ENCODE results near the gene ARSD. TPM values are rescaled to one million over a fixed set of nuclear protein-coding genes. Genes with fewer than 3 reads are reported as not detected.
A peak's percentile ranks its signal among the peaks of the same experiment; 100 is the strongest.

Gene ARSD
- total RNA-seq, 1 experiment from 2014 or later, result 10.3 TPM

- DNase-seq, result no peak
- no CpG with 5 or more reads among the region's 9 CpGs for WGBS (ENCODE audit: extremely low coverage, insufficient read length, low lambda C conversion rate)
- no peak overlapping the region for H3K14ac ChIP-seq (ENCODE audit: insufficient read depth, low read length)
- H2BK120ac ChIP-seq (ENCODE audit: low read depth, low read length, poor library complexity, severe bottlenecking), result no peak overlapping the region
- H3K56ac ChIP-seq (ENCODE audit: insufficient read length, low read depth, low read length), result no peak overlapping the region
- H3K4me3 Mint-ChIP-seq, result no peak overlapping the region
- H3K9ac ChIP-seq (ENCODE audit: extremely low read depth, insufficient read length, low read length), result no peak overlapping the region
- no peaks in the 10 kb centered on the region; a peak in 1 of 5 replicates for H3K9me3 Mint-ChIP-seq
- no peak overlapping the region for H3K23ac ChIP-seq (ENCODE audit: insufficient read length, low read depth, low read length)
- H2BK12ac ChIP-seq (ENCODE audit: insufficient read length, low read depth, low read length), result no peak overlapping the region
- H3K4ac ChIP-seq (ENCODE audit: low read depth, low read length), result no peak overlapping the region
- H2AK5ac ChIP-seq (ENCODE audit: insufficient read length, low read length), result no peak overlapping the region
- no peaks in the 10 kb centered on the region for H3K79me1 ChIP-seq (ENCODE audit: insufficient read depth, low read depth, low read length, poor library complexity, severe bottlenecking)
- peaks cover 64 to 82% (median 80%) of the 10 kb centered on the region in 3 experiments for H3K36me3 Mint-ChIP-seq (ENCODE audit: insufficient read depth in 1 of 3, low read depth in 3 of 3)
- H3K27me3 ChIP-seq (ENCODE audit: insufficient read depth, low read length), result no peaks in the 10 kb centered on the region
- H2AFZ ChIP-seq (ENCODE audit: low read length), result no peak overlapping the region
- no peak overlapping the region for H2BK15ac ChIP-seq (ENCODE audit: low read depth, low read length)
- no peaks in the 10 kb centered on the region for H3K79me2 ChIP-seq (ENCODE audit: insufficient read depth, low read length)
- no peaks in the 10 kb centered on the region for H3K23me2 ChIP-seq (ENCODE audit: insufficient read length, low read depth, low read length, poor library complexity, severe bottlenecking)
- H3K27ac ChIP-seq (ENCODE audit: insufficient read length, low read depth, low read length), result no peak overlapping the region
- H3T11ph ChIP-seq (ENCODE audit: low read length), result no peak overlapping the region
- H3K9me3 ChIP-seq (ENCODE audit: control insufficient read depth, low read depth, low read length), result no peaks in the 10 kb centered on the region
- H4K5ac ChIP-seq (ENCODE audit: insufficient read length, low read depth, low read length), result no peak overlapping the region
- H2BK5ac ChIP-seq (ENCODE audit: insufficient read length, low read length), result no peak overlapping the region
- H3K18ac ChIP-seq (ENCODE audit: insufficient read length, low read depth, low read length), result no peak overlapping the region
- no peaks in the 10 kb centered on the region for H4K20me1 ChIP-seq (ENCODE audit: control insufficient read depth, insufficient read depth, insufficient read length)
- no peak overlapping the region for H2BK20ac ChIP-seq (ENCODE audit: low read depth, low read length, poor library complexity, severe bottlenecking)
- no peak for TF ChIP-seq CTCF (conservative IDR thresholded peaks at IDR 0.05)
- H3K4me2 ChIP-seq (ENCODE audit: insufficient read depth, insufficient read length, low read length), result no peak overlapping the region
- H4K91ac ChIP-seq (ENCODE audit: insufficient read length, low read depth, low read length), result no peak overlapping the region
- H3K27ac Mint-ChIP-seq, result 0 out of 7 replicates have a peak overlapping the region, but pooled peaks of 1 of the 3 experiments have one; percentile 31
- H3K4me1 Mint-ChIP-seq, result peaks cover 6 to 9% of the 10 kb centered on the region in 2 experiments
- no peaks in the 10 kb centered on the region; the same call in 1 of the 2 replicates for H3K4me1 ChIP-seq (ENCODE audit: insufficient read depth, low read length)
- no peaks in the 10 kb centered on the region for H3K27me3 Mint-ChIP-seq (ENCODE audit: low read depth)
- H4K8ac ChIP-seq (replicated peaks; ENCODE audit: insufficient read length, low read depth, low read length), result no peak overlapping the region
Observed at GRCh38 chrX:2862404-2862803, 66.7 kb downstream of the ARSD start.
